ENCODE results near the gene AMOTL2.

DNA sequence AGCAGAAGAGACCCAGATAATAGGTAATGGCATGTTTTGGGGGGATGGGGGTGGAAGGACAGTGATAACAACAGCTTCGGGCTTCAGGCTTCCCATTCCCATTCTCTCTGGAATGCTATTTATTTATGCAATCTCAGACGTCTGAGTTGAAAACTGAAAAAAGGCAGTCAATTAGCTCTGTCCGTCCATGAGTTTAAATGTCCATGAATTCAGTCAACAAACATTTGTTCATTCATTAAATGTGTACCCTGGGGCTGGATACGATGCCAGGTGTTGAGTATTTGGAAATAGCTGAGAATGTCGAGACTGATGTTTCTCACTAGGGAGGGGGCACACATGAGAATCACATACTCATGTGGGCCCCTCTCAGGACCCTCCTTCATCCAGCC lies 42.4 kb downstream of the AMOTL2 start:
- no peak for TF ChIP-seq TAF1 (IDR thresholded peaks at IDR 0.05; ENCODE audit: low read depth)
- TF ChIP-seq, protein P1, sequence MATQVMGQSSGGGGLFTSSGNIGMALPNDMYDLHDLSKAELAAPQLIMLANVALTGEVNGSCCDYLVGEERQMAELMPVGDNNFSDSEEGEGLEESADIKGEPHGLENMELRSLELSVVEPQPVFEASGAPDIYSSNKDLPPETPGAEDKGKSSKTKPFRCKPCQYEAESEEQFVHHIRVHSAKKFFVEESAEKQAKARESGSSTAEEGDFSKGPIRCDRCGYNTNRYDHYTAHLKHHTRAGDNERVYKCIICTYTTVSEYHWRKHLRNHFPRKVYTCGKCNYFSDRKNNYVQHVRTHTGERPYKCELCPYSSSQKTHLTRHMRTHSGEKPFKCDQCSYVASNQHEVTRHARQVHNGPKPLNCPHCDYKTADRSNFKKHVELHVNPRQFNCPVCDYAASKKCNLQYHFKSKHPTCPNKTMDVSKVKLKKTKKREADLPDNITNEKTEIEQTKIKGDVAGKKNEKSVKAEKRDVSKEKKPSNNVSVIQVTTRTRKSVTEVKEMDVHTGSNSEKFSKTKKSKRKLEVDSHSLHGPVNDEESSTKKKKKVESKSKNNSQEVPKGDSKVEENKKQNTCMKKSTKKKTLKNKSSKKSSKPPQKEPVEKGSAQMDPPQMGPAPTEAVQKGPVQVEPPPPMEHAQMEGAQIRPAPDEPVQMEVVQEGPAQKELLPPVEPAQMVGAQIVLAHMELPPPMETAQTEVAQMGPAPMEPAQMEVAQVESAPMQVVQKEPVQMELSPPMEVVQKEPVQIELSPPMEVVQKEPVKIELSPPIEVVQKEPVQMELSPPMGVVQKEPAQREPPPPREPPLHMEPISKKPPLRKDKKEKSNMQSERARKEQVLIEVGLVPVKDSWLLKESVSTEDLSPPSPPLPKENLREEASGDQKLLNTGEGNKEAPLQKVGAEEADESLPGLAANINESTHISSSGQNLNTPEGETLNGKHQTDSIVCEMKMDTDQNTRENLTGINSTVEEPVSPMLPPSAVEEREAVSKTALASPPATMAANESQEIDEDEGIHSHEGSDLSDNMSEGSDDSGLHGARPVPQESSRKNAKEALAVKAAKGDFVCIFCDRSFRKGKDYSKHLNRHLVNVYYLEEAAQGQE (IDR thresholded peaks at IDR 0.05; ENCODE audit: low read depth), result no peak
- no peak for TF ChIP-seq EP300 (IDR thresholded peaks at IDR 0.05; ENCODE audit: borderline replicate concordance)
- no peak for TF ChIP-seq YY1 (IDR thresholded peaks at IDR 0.05; ENCODE audit: low read depth)
- TF ChIP-seq RAD21 (IDR thresholded peaks at IDR 0.05; ENCODE audit: low read depth), result no peak
- TF ChIP-seq ZBTB7A (IDR thresholded peaks at IDR 0.05; ENCODE audit: low read depth), result no peak
- no peak for TF ChIP-seq EGR1 (IDR thresholded peaks at IDR 0.05)
- TF ChIP-seq, protein P2, sequence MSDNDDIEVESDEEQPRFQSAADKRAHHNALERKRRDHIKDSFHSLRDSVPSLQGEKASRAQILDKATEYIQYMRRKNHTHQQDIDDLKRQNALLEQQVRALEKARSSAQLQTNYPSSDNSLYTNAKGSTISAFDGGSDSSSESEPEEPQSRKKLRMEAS (IDR thresholded peaks at IDR 0.05), result no peak
- TF ChIP-seq TEAD4 (IDR thresholded peaks at IDR 0.05), result no peak
- TF ChIP-seq, protein P3, sequence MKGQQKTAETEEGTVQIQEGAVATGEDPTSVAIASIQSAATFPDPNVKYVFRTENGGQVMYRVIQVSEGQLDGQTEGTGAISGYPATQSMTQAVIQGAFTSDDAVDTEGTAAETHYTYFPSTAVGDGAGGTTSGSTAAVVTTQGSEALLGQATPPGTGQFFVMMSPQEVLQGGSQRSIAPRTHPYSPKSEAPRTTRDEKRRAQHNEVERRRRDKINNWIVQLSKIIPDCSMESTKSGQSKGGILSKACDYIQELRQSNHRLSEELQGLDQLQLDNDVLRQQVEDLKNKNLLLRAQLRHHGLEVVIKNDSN (IDR thresholded peaks at IDR 0.05), result no peak
- no peak for TF ChIP-seq CREB1 (IDR thresholded peaks at IDR 0.05; ENCODE audit: low read depth)
- TF ChIP-seq CEBPB (IDR thresholded peaks at IDR 0.05), result no peak
